MM.1S (cell line): ENCODE measurements around the gene MCCC2.

Experiments
- DNase-seq: peaks from one replicate; pipeline ENCODE4 v3.0.0-alpha.2; 2015
- H2AFZ ChIP-seq: fragments of 300-600 bp; sonication (generic); 2 replicates; pipeline ENCODE4 v1.6.0; 2016; ENCODE audit warnings: antibody characterized with exemption, low read length
- H3F3A ChIP-seq: fragments of 300-600 bp; sonication (generic); 2 replicates; pipeline ENCODE4 v1.6.1; 2016; ENCODE audit warnings: mild to moderate bottlenecking, antibody characterized with exemption, low read length, moderate library complexity, mixed read lengths; ENCODE audit not compliant: insufficient read depth
- H3K27ac ChIP-seq: fragments of 300-600 bp; sonication (generic); 2 replicates; pipeline ENCODE4 v1.5.1; 2016; ENCODE audit warnings: mild to moderate bottlenecking, low read length
- H3K27me3 ChIP-seq: fragments of 300-600 bp; sonication (generic); replicated peaks from 2 replicates; pipeline ENCODE4 v1.6.0; 2016; ENCODE audit warnings: low read length; ENCODE audit not compliant: insufficient read depth
- H3K36me3 ChIP-seq: fragments of 300-600 bp; sonication (generic); replicated peaks from 2 replicates; pipeline ENCODE4 v1.6.1; 2016; ENCODE audit warnings: mild to moderate bottlenecking, low read length, mixed read lengths; ENCODE audit not compliant: insufficient read depth
- H3K4me1 ChIP-seq: fragments of 300-600 bp; sonication (generic); 2 replicates; pipeline ENCODE4 v1.6.1; 2016; ENCODE audit warnings: low read length, mixed read lengths
- H3K4me2 ChIP-seq: fragments of 300-600 bp; sonication (generic); 2 replicates; pipeline ENCODE4 v1.6.0; 2016; ENCODE audit warnings: low read depth, low read length
- H3K4me3 ChIP-seq: fragments of 300-600 bp; sonication (generic); 2 replicates; pipeline ENCODE4 v1.5.1; 2016; ENCODE audit warnings: low read length, mixed read lengths
- H3K79me2 ChIP-seq: fragments of 300-600 bp; sonication (generic); 2 replicates; pipeline ENCODE4 v1.6.1; 2016; ENCODE audit warnings: mixed run types, low read length, mixed read lengths
- H3K9ac ChIP-seq: fragments of 300-600 bp; sonication (generic); 2 replicates; pipeline ENCODE4 v1.6.1; 2016; ENCODE audit warnings: low read length, mixed read lengths
- H3K9me2 ChIP-seq: fragments of 300-600 bp; sonication (generic); replicated peaks from 2 replicates; pipeline ENCODE4 v1.6.1; 2016; ENCODE audit warnings: mild to moderate bottlenecking, low read length, mixed read lengths; ENCODE audit not compliant: insufficient read depth
- H3K9me3 ChIP-seq: fragments of 300-600 bp; sonication (generic); replicated peaks from 2 replicates; pipeline ENCODE4 v1.6.1; 2016; ENCODE audit warnings: mild to moderate bottlenecking, low read length, mixed read lengths; ENCODE audit not compliant: insufficient read depth
- H4K20me1 ChIP-seq: fragments of 300-600 bp; sonication (generic); 2 replicates; pipeline ENCODE4 v1.6.1; 2016; ENCODE audit warnings: mild to moderate bottlenecking, low read length, moderate library complexity, mixed read lengths; ENCODE audit not compliant: insufficient read depth
- EZH2 ChIP-seq: fragments of 300-600 bp; sonication (generic); optimal IDR thresholded peaks from 2 replicates; pipeline ENCODE3; 2017; ENCODE audit warnings: low read depth, mild to moderate bottlenecking, antibody characterized with exemption, low read length, mixed read lengths
- EZH2phosphoT487 ChIP-seq: fragments of 300-600 bp; sonication (generic); IDR thresholded peaks from 2 replicates; pipeline ENCODE4 v1.6.1; 2018; ENCODE audit warnings: antibody characterized with exemption, low read length
- TF ChIP-seq, protein P1 (sequence below): fragments of 300-600 bp; sonication (generic); IDR thresholded peaks from 2 replicates; pipeline ENCODE4 v1.5.1; 2016; ENCODE audit warnings: antibody characterized with exemption, low read length, mixed read lengths

The MCCC2 gene

DNA sequence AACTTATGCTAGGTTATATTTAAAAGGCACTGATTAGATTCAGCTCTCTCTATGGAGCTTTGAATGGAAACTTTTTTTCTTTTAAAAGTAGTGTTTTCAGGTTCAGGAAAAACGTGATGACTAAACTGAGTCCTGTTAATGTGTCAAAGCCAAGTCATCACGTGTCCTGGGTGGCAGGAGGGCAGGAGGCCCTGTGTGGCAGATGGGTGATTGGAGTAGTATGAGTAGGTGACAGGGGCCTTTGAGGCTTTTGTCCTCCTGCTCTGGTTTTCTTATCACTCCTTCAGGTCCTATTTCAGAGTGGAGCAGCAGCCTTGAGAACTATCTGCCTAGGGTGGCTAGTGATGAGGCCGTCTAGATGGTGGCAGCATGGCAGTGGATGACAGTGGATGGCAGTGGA lies 114.3 kb downstream of the MCCC2 start:
- Histone ChIP-seq H3K9me2 (no peaks in the 10 kb centered on the region; the same call in 1 of the 2 replicates), H3F3A (no peaks in the 10 kb centered on the region), H2AFZ (no peak overlapping the region), H3K4me1 (no peaks in the 10 kb centered on the region), H3K27ac (no peak overlapping the region), H3K9me3 (no peaks in the 10 kb centered on the region), H4K20me1 (no peaks in the 10 kb centered on the region), H3K4me3 (no peak overlapping the region), H3K79me2 (no peaks in the 10 kb centered on the region), H3K9ac (no peak overlapping the region), H3K36me3 (no peaks in the 10 kb centered on the region), H3K27me3 (no peaks in the 10 kb centered on the region), H3K4me2 (no peak overlapping the region)
- no peak for DNase-seq
- TF ChIP-seq, protein P1, sequence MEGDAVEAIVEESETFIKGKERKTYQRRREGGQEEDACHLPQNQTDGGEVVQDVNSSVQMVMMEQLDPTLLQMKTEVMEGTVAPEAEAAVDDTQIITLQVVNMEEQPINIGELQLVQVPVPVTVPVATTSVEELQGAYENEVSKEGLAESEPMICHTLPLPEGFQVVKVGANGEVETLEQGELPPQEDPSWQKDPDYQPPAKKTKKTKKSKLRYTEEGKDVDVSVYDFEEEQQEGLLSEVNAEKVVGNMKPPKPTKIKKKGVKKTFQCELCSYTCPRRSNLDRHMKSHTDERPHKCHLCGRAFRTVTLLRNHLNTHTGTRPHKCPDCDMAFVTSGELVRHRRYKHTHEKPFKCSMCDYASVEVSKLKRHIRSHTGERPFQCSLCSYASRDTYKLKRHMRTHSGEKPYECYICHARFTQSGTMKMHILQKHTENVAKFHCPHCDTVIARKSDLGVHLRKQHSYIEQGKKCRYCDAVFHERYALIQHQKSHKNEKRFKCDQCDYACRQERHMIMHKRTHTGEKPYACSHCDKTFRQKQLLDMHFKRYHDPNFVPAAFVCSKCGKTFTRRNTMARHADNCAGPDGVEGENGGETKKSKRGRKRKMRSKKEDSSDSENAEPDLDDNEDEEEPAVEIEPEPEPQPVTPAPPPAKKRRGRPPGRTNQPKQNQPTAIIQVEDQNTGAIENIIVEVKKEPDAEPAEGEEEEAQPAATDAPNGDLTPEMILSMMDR: no peak
- TF ChIP-seq EZH2phosphoT487 (no peak), EZH2 (no peak)

DNA sequence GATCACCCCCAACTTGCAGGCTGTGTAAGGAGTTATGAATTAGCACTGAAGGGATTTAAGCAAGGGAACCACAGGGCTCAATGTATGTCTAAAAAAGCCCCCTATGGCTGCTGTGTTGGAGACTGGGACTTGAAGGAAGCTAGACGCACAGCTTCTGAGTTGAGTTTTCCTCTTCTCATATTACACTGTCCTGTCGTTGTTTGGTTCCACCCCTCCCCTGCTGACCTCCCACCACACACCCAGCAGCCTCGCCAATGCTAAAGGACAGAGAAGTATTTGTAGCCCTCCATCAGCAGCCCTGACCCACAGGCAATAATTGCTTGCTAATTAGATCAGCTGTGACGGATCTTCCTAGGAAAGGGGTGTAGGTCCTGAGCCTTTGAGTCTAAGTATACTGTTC lies 116.8 kb downstream of the MCCC2 start:
- Histone ChIP-seq H2AFZ (no peak overlapping the region), H3K27ac (no peak overlapping the region), H3K9ac (no peak overlapping the region), H3K36me3 (no peaks in the 10 kb centered on the region), H4K20me1 (no peaks in the 10 kb centered on the region), H3K9me3 (no peaks in the 10 kb centered on the region), H3K79me2 (no peaks in the 10 kb centered on the region), H3K4me3 (no peak overlapping the region), H3K4me2 (no peak overlapping the region), H3K4me1 (no peaks in the 10 kb centered on the region), H3K27me3 (no peaks in the 10 kb centered on the region), H3F3A (no peaks in the 10 kb centered on the region), H3K9me2 (no peaks in the 10 kb centered on the region; the same call in 1 of the 2 replicates)
- no peak for TF ChIP-seq EZH2phosphoT487
- TF ChIP-seq EZH2: no peak
- TF ChIP-seq, protein P1: no peak
- no peak for DNase-seq

DNA sequence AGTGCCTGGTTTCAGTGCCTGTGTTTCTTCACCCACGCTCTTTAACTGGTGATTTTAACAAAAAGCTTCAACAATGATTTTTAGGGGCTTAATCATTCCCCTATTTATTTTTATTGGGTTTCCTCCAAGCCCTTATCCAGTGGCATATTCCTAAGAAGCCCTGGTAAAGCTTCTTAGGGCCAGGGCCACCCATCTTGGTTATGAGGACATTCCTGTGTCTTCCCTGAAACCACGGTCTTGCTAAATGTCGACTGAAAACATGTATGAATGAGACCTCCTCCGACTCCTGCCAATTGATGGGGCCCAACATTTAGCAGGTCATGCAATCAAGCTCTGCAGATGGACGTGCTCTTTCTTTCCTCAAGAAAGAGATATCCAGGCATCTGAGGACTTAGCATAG lies 118.3 kb downstream of the MCCC2 start:
- H3K9me2 ChIP-seq: no peaks in the 10 kb centered on the region; the same call in 1 of the 2 replicates
- no peak overlapping the region for H2AFZ ChIP-seq
- TF ChIP-seq EZH2phosphoT487 (no peak), EZH2 (no peak)
- TF ChIP-seq, protein P1: no peak
- H3K4me1 ChIP-seq: no peaks in the 10 kb centered on the region
- no peak overlapping the region for H3K4me2 ChIP-seq
- H3K27ac ChIP-seq: no peak overlapping the region
- H3K4me3 ChIP-seq: no peak overlapping the region
- H3K9me3 ChIP-seq: no peaks in the 10 kb centered on the region
- no peaks in the 10 kb centered on the region for H4K20me1 ChIP-seq
- no peaks in the 10 kb centered on the region for H3K79me2 ChIP-seq
- no peaks in the 10 kb centered on the region for H3K27me3 ChIP-seq
- H3F3A ChIP-seq: no peaks in the 10 kb centered on the region
- DNase-seq: no peak
- no peak overlapping the region for H3K9ac ChIP-seq
- no peaks in the 10 kb centered on the region for H3K36me3 ChIP-seq
